Hepatocyte (in vitro differentiated cells): ENCODE measurements around the gene CCDC69. TPM values are rescaled to one million over a fixed set of nuclear protein-coding genes. Genes with fewer than 3 reads are reported as not detected.

ENCODE experiments used
- DNase-seq: peaks from one replicate; pipeline ENCODE4 v3.0.0-alpha.2; 2016; ENCODE audit warnings: low spot score
- H2AFZ ChIP-seq: fragments of 200-600 bp; sonication (generic); 2 replicates; pipeline ENCODE4 v1.6.0; 2016; ENCODE audit warnings: antibody characterized with exemption, mild to moderate bottlenecking
- H3K27ac ChIP-seq: fragments of 200-600 bp; sonication (generic); 2 replicates; pipeline ENCODE4 v1.5.1; 2016; ENCODE audit warnings: mild to moderate bottlenecking
- H3K27me3 ChIP-seq: fragments of 200-600 bp; sonication (generic); 2 replicates; pipeline ENCODE4 v1.6.1; 2016
- H3K36me3 ChIP-seq: fragments of 200-600 bp; sonication (generic); replicated peaks from 2 replicates; pipeline ENCODE4 v1.5.1; 2016; ENCODE audit warnings: low read depth; ENCODE audit not compliant: insufficient read depth
- H3K4me1 ChIP-seq: fragments of 200-600 bp; sonication (generic); 2 replicates; pipeline ENCODE4 v1.5.1; 2016; ENCODE audit warnings: mild to moderate bottlenecking, moderate library complexity; ENCODE audit not compliant: insufficient read depth
- H3K4me2 ChIP-seq: fragments of 200-600 bp; sonication (generic); 2 replicates; pipeline ENCODE4 v1.6.0; 2016
- H3K4me3 ChIP-seq: fragments of 200-600 bp; sonication (generic); 2 replicates; pipeline ENCODE4 v1.5.1; 2016; ENCODE audit warnings: mild to moderate bottlenecking
- H3K79me2 ChIP-seq: fragments of 200-600 bp; sonication (generic); 2 replicates; pipeline ENCODE4 v1.6.0; 2017; ENCODE audit warnings: mild to moderate bottlenecking
- H3K9me2 ChIP-seq: fragments of 200-600 bp; sonication (generic); replicated peaks from 2 replicates; pipeline ENCODE4 v1.6.0; 2017; ENCODE audit warnings: mild to moderate bottlenecking; ENCODE audit not compliant: insufficient read depth
- H3K9me3 ChIP-seq: fragments of 200-600 bp; sonication (generic); 2 replicates; pipeline ENCODE4 v1.5.1; 2016; ENCODE audit warnings: low read depth, mild to moderate bottlenecking
- H4K20me1 ChIP-seq: fragments of 200-600 bp; sonication (generic); 2 replicates; pipeline ENCODE4 v1.6.0; 2016; ENCODE audit warnings: mild to moderate bottlenecking; ENCODE audit not compliant: insufficient read depth, poor library complexity, severe bottlenecking
- EZH2 ChIP-seq: fragments of 200-600 bp; sonication (generic); IDR thresholded peaks from 2 replicates; pipeline ENCODE4 v1.6.1; 2016; ENCODE audit warnings: antibody characterized with exemption, mild to moderate bottlenecking, borderline replicate concordance
- EZH2phosphoT487 ChIP-seq: fragments of 200-600 bp; sonication (generic); IDR thresholded peaks from one replicate; pipeline ENCODE4 v1.6.1; 2018; ENCODE audit warnings: antibody characterized with exemption, mild to moderate bottlenecking, low read depth, moderate library complexity; ENCODE audit not compliant: unreplicated experiment, severe bottlenecking
- WGBS: methylation state at CpG from one replicate; pipeline ENCODE4 v1.1.6; 2016; ENCODE audit warnings: low lambda C conversion rate; ENCODE audit errors: missing lambda C conversion rate; 5-methylcytosine and 5-hydroxymethylcytosine counted together
- polyA plus RNA-seq: library from polyadenylated mRNA; unstranded; fragments of >200 nt; fragmentation: Nextera tagmentation; extraction: Ambion mirVana; gene quantifications from 2 replicates; pipeline ENCODE4 v1.2.1, GENCODE V29; 2016
- total RNA-seq: library from RNA; depleted of rRNA; stranded (reverse); fragments of >200 nt; gene quantifications from 2 replicates; pipeline ENCODE4 v1.2.3, GENCODE V29; 2014
- TF ChIP-seq, protein P1 (sequence below): fragments of 200-600 bp; sonication (generic); IDR thresholded peaks from 2 replicates; pipeline ENCODE4 v1.5.1; 2016; ENCODE audit warnings: antibody characterized with exemption, mild to moderate bottlenecking; ENCODE audit not compliant: poor library complexity

The CCDC69 gene
- total and polyA plus RNA-seq, 2 experiments from 2014 or later = 22.4 to 27.3 TPM

- Histone ChIP-seq H4K20me1 (no peaks in the 10 kb centered on the region), H3K79me2 (no peaks in the 10 kb centered on the region), H3K4me2 (no peak overlapping the region), H3K9me3 (no peaks in the 10 kb centered on the region), H3K27ac (no peak overlapping the region), H3K4me1 (no peaks in the 10 kb centered on the region), H2AFZ (no peak overlapping the region), H3K4me3 (no peak overlapping the region), H3K27me3 (no peaks in the 10 kb centered on the region), H3K36me3 (no peaks in the 10 kb centered on the region), H3K9me2 (no peaks in the 10 kb centered on the region)
- no peak for DNase-seq
- WGBS = 75% methylated on average over 11 of the region's 11 CpGs
- TF ChIP-seq EZH2 = no peak
- TF ChIP-seq EZH2phosphoT487 = no peak
- TF ChIP-seq, protein P1, sequence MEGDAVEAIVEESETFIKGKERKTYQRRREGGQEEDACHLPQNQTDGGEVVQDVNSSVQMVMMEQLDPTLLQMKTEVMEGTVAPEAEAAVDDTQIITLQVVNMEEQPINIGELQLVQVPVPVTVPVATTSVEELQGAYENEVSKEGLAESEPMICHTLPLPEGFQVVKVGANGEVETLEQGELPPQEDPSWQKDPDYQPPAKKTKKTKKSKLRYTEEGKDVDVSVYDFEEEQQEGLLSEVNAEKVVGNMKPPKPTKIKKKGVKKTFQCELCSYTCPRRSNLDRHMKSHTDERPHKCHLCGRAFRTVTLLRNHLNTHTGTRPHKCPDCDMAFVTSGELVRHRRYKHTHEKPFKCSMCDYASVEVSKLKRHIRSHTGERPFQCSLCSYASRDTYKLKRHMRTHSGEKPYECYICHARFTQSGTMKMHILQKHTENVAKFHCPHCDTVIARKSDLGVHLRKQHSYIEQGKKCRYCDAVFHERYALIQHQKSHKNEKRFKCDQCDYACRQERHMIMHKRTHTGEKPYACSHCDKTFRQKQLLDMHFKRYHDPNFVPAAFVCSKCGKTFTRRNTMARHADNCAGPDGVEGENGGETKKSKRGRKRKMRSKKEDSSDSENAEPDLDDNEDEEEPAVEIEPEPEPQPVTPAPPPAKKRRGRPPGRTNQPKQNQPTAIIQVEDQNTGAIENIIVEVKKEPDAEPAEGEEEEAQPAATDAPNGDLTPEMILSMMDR = no peak
Measured at GRCh38 chr5:151267491-151268260, 43.8 kb upstream of the CCDC69 start.

GRCh38 chr5:151264113-151264512, 40.2 kb upstream of the CCDC69 start:
- DNase-seq = no peak
- H3K27me3 ChIP-seq = no peaks in the 10 kb centered on the region
- H2AFZ ChIP-seq = no peak overlapping the region
- H3K4me3 ChIP-seq = no peak overlapping the region
- WGBS = 50% methylated on average over 1 of the region's 1 CpG
- H3K27ac ChIP-seq = no peak overlapping the region
- H3K4me2 ChIP-seq = no peak overlapping the region
- H3K9me3 ChIP-seq = no peaks in the 10 kb centered on the region
- TF ChIP-seq, protein P1 = no peak
- TF ChIP-seq EZH2 (no peak), EZH2phosphoT487 (no peak)
- H3K9me2 ChIP-seq = no peaks in the 10 kb centered on the region
- H3K4me1 ChIP-seq = no peaks in the 10 kb centered on the region
- H3K36me3 ChIP-seq = no peaks in the 10 kb centered on the region
- no peaks in the 10 kb centered on the region for H4K20me1 ChIP-seq
- no peaks in the 10 kb centered on the region for H3K79me2 ChIP-seq

GRCh38 chr5:151262532-151262931, 38.6 kb upstream of the CCDC69 start:
- Histone ChIP-seq H3K79me2 (no peaks in the 10 kb centered on the region), H3K4me1 (no peaks in the 10 kb centered on the region), H3K9me3 (no peaks in the 10 kb centered on the region), H3K4me3 (no peak overlapping the region), H3K4me2 (no peak overlapping the region), H2AFZ (no peak overlapping the region), H3K36me3 (no peaks in the 10 kb centered on the region), H3K9me2 (no peaks in the 10 kb centered on the region), H3K27me3 (no peaks in the 10 kb centered on the region), H3K27ac (no peak overlapping the region), H4K20me1 (no peaks in the 10 kb centered on the region)
- no peak for DNase-seq
- no peak for TF ChIP-seq EZH2phosphoT487
- TF ChIP-seq, protein P1 = no peak
- WGBS = 78% methylated on average over 3 of the region's 3 CpGs
